C4-2B (cell line): ENCODE results near the gene KIT.

Source experiments
- ZFX ChIP-seq: fragments of 450-650 bp; IDR thresholded peaks from 2 replicates; pipeline ENCODE4 v1.6.1; 2017
- TF ChIP-seq, protein P1 (sequence below): fragments of 450-650 bp; conservative IDR thresholded peaks from 2 replicates; pipeline ENCODE4 v1.5.1; 2017; ENCODE audit warnings: mild to moderate bottlenecking

GRCh38 chr4:54784161-54784671 lies 126.5 kb downstream of the KIT start:
- TF ChIP-seq, protein P1, sequence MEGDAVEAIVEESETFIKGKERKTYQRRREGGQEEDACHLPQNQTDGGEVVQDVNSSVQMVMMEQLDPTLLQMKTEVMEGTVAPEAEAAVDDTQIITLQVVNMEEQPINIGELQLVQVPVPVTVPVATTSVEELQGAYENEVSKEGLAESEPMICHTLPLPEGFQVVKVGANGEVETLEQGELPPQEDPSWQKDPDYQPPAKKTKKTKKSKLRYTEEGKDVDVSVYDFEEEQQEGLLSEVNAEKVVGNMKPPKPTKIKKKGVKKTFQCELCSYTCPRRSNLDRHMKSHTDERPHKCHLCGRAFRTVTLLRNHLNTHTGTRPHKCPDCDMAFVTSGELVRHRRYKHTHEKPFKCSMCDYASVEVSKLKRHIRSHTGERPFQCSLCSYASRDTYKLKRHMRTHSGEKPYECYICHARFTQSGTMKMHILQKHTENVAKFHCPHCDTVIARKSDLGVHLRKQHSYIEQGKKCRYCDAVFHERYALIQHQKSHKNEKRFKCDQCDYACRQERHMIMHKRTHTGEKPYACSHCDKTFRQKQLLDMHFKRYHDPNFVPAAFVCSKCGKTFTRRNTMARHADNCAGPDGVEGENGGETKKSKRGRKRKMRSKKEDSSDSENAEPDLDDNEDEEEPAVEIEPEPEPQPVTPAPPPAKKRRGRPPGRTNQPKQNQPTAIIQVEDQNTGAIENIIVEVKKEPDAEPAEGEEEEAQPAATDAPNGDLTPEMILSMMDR, result no peak
- no peak for TF ChIP-seq ZFX
